Measurements from ENCODE around the gene WWTR1. TPM values are rescaled to one million over a fixed set of nuclear protein-coding genes. Genes with fewer than 3 reads are reported as not detected.

The WWTR1 gene
- polyA plus RNA-seq, 2 donors, result 29.2 to 31.2 TPM

DNA sequence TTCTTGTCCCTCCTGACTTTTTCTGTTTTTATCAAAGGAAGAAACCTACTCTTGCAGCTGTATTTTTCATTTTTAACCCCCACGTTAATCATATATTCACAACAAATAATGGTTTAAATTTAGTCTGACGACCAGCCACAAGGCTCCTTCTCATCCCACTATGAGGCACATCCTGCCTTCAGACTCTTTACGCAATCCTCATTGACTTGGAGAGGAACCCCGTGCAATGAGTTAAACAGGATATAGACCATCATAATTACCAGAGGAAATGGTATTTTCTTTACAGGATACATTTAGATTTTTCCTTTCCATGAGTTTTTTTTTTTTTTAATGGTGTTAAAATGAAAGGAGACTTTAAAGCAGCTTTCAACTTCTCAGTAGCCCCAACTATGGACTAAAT lies 68.5 kb downstream of the WWTR1 start:
- 48 to 49% methylated on average over 4 of the region's 4 CpGs for WGBS, 2 donors
- peaks cover 0 to 5% of the 10 kb centered on the region in 2 donors for H3K4me1 ChIP-seq (ENCODE audit: control insufficient read depth in 2 of 2, insufficient read depth in 2 of 2, low read length in 1 of 2)

DNA sequence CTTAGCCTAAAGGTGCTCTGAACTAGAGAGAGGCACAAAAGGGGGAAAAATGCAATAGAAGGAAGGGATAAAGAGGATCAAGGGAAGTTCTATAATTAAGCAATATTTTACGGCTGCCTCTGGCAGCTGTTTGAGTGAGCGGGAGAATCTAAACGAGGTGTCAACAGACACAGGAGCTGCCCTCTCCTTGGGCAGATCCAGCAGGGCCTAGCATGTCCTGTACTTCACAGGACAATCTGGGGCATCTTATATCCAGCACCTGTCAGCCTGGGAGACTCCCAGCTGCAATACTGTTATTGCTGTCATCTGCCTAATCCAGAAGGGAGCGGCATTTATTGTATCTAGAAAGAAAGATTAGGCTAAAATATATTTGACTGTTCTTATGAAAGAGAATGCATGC lies 68.9 kb downstream of the WWTR1 start:
- H3K27me3 ChIP-seq (ENCODE audit: control insufficient read depth in 1 of 2, insufficient read depth in 2 of 2, low read length in 2 of 2), result no peaks in the 10 kb centered on the region
- H3K4me1 ChIP-seq (ENCODE audit: control insufficient read depth in 2 of 2, insufficient read depth in 2 of 2, low read length in 1 of 2), result peaks cover 0 to 5% of the 10 kb centered on the region in 2 donors
- whole genome bisulfite sequencing, 2 donors, result 41 to 50% methylated on average over 4 of the region's 4 CpGs
- H3K36me3 ChIP-seq (ENCODE audit: control insufficient read depth in 2 of 2, insufficient read depth in 2 of 2, low read length in 1 of 2), result no peaks in the 10 kb centered on the region
- no peak overlapping the region for H3K4me3 ChIP-seq (ENCODE audit: low read depth in 1 of 2, low read length in 2 of 2)
- H3K9me3 ChIP-seq (ENCODE audit: control insufficient read depth in 2 of 2, insufficient read depth in 1 of 2, low read depth in 1 of 2, low read length in 1 of 2), result no peaks in the 10 kb centered on the region
- H3K27ac ChIP-seq (ENCODE audit: low read depth in 2 of 2, low read length in 1 of 2), result peak overlapping the region; percentile 6 to 33

More for the DNA sequence above, 68.5 kb downstream of the WWTR1 start:
- Histone ChIP-seq H3K27me3 (ENCODE audit: control insufficient read depth in 1 of 2, insufficient read depth in 2 of 2, low read length in 2 of 2) (no peaks in the 10 kb centered on the region), H3K36me3 (ENCODE audit: control insufficient read depth in 2 of 2, insufficient read depth in 2 of 2, low read length in 1 of 2) (no peaks in the 10 kb centered on the region), H3K9me3 (ENCODE audit: control insufficient read depth in 2 of 2, insufficient read depth in 1 of 2, low read depth in 1 of 2, low read length in 1 of 2) (no peaks in the 10 kb centered on the region), H3K27ac (ENCODE audit: low read depth in 2 of 2, low read length in 1 of 2) (no peak overlapping the region), H3K4me3 (ENCODE audit: low read depth in 1 of 2, low read length in 2 of 2) (no peak overlapping the region)

DNA sequence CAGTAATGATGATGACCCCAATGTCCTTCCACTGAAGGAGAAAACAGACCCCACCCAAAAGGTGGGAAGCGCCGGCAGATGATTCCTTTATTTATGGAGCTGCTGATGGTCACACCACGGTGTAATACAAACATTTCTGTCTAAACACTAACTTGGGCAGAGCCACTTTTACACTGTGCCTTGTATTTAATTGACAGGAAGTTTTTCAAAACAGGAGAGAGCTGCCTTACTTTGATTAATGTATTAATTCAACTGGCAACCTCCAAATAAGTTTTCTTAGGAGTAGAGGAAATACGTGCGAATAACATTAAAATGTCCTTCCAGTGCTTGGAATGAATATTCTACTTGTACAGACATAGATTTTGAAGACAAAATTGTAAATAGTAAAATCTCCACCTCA lies 70.4 kb downstream of the WWTR1 start:
- peaks cover 0 to 5% of the 10 kb centered on the region in 2 donors for H3K4me1 ChIP-seq (ENCODE audit: control insufficient read depth in 2 of 2, insufficient read depth in 2 of 2, low read length in 1 of 2)
- no peak overlapping the region for H3K27ac ChIP-seq (ENCODE audit: low read depth in 2 of 2, low read length in 1 of 2)
- no peaks in the 10 kb centered on the region for H3K27me3 ChIP-seq (ENCODE audit: control insufficient read depth in 1 of 2, insufficient read depth in 2 of 2, low read length in 2 of 2)
- H3K4me3 ChIP-seq (ENCODE audit: low read depth in 1 of 2, low read length in 2 of 2), result no peak overlapping the region
- no peaks in the 10 kb centered on the region for H3K9me3 ChIP-seq (ENCODE audit: control insufficient read depth in 2 of 2, insufficient read depth in 1 of 2, low read depth in 1 of 2, low read length in 1 of 2)
- H3K36me3 ChIP-seq (ENCODE audit: control insufficient read depth in 2 of 2, insufficient read depth in 2 of 2, low read length in 1 of 2), result no peaks in the 10 kb centered on the region
- 53 to 63% methylated on average over 5 of the region's 5 CpGs for WGBS, 2 donors

DNA sequence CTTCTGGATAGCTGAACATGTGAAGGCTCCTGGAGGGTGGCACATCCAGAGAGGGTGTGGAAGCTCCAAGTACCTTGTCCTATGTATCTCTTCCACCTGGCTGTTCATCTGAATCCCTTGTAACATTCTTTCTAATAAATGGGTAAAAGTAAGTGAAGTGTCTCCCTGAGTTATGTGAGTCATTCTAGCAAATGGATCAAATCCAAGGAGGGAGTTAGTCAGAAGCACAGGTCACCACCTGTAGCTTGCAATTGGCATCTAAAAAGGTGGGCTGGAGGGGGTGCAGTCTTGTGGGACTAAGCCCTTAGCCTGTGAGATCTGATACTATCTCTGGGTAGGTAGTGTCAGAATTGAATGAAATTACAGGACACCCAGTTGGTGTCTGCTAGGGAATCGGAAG lies 71.0 kb downstream of the WWTR1 start:
- Histone ChIP-seq H3K27ac (ENCODE audit: low read depth in 2 of 2, low read length in 1 of 2) (peak overlapping the region in 1 of 2 donors; percentile 1), H3K36me3 (ENCODE audit: control insufficient read depth in 2 of 2, insufficient read depth in 2 of 2, low read length in 1 of 2) (no peaks in the 10 kb centered on the region), H3K9me3 (ENCODE audit: control insufficient read depth in 2 of 2, insufficient read depth in 1 of 2, low read depth in 1 of 2, low read length in 1 of 2) (no peaks in the 10 kb centered on the region), H3K4me1 (ENCODE audit: control insufficient read depth in 2 of 2, insufficient read depth in 2 of 2, low read length in 1 of 2) (peaks cover 0 to 5% of the 10 kb centered on the region in 2 donors), H3K4me3 (ENCODE audit: low read depth in 1 of 2, low read length in 2 of 2) (no peak overlapping the region), H3K27me3 (ENCODE audit: control insufficient read depth in 1 of 2, insufficient read depth in 2 of 2, low read length in 2 of 2) (no peaks in the 10 kb centered on the region)
- 71 to 75% methylated on average over 1 of the region's 1 CpG for WGBS, 2 donors

DNA sequence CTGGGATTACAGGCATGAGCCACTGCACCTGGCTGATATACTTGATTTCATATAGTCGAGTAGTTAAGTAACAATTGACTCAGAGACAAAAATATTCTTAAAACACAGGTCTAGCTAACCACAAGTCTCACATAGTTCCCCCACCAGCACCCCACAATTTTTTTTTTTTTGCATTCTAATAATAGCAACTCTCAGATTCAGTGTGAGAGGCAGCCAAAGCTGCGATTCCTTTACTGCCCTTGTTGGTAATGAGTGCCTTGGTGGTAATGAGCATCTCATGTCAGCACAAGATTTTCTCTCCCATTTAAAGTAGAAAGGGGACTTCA lies 72.5 kb downstream of the WWTR1 start:
- Histone ChIP-seq H3K4me3 (ENCODE audit: low read depth in 1 of 2, low read length in 2 of 2) (no peak overlapping the region), H3K36me3 (ENCODE audit: control insufficient read depth in 2 of 2, insufficient read depth in 2 of 2, low read length in 1 of 2) (no peaks in the 10 kb centered on the region), H3K27me3 (ENCODE audit: control insufficient read depth in 1 of 2, insufficient read depth in 2 of 2, low read length in 2 of 2) (no peaks in the 10 kb centered on the region), H3K27ac (ENCODE audit: low read depth in 2 of 2, low read length in 1 of 2) (no peak overlapping the region), H3K4me1 (ENCODE audit: control insufficient read depth in 2 of 2, insufficient read depth in 2 of 2, low read length in 1 of 2) (peaks cover 0 to 11% of the 10 kb centered on the region in 2 donors), H3K9me3 (ENCODE audit: control insufficient read depth in 2 of 2, insufficient read depth in 1 of 2, low read depth in 1 of 2, low read length in 1 of 2) (no peaks in the 10 kb centered on the region)
- WGBS, 2 donors, result 55 to 61% methylated on average over 2 of the region's 2 CpGs

DNA sequence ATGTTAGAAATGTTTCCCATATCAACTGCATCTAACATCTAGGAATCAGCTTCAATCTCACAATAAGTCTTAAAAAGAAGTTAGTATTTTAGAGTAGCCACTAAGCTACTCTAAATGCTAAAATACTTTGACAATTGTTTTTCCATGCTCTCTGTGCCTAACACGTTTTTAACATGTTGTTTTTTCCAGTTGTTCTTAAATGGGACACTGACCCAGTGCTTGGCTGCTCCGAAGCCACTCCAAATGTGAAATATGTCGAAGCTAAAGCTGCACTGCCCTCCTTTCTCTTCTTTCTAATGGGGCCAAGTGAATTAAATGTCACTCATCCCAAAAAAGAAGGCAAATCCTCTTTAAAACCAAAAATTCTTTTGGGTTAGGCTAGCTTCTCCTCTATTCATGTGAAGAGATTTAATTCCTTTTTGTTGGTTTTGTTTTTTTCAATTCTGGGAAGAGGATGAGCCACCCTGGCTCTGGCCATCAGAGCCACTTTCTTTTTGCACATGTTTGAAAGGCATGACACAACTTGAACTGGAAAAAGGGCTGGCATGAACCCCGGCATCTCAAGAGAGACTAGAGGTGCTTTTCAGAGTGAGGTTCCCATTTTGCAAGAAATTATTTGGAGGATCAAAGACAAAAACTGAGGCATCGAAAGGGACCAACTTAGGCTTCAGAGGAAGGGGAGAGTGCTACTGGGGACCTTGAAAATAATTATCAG lies 73.7 kb downstream of the WWTR1 start:
- H3K36me3 ChIP-seq (ENCODE audit: control insufficient read depth in 2 of 2, insufficient read depth in 2 of 2, low read length in 1 of 2), result no peaks in the 10 kb centered on the region
- H3K27ac ChIP-seq (ENCODE audit: low read depth in 2 of 2, low read length in 1 of 2), result peak overlapping the region in 1 of 2 donors; percentile 60
- WGBS, 2 donors, result 33 to 57% methylated on average over 5 of the region's 5 CpGs
- peaks cover 0 to 14% of the 10 kb centered on the region in 2 donors for H3K4me1 ChIP-seq (ENCODE audit: control insufficient read depth in 2 of 2, insufficient read depth in 2 of 2, low read length in 1 of 2)
- no peaks in the 10 kb centered on the region for H3K27me3 ChIP-seq (ENCODE audit: control insufficient read depth in 1 of 2, insufficient read depth in 2 of 2, low read length in 2 of 2)
- H3K9me3 ChIP-seq (ENCODE audit: control insufficient read depth in 2 of 2, insufficient read depth in 1 of 2, low read depth in 1 of 2, low read length in 1 of 2), result no peaks in the 10 kb centered on the region
- H3K4me3 ChIP-seq (ENCODE audit: low read depth in 1 of 2, low read length in 2 of 2), result no peak overlapping the region

DNA sequence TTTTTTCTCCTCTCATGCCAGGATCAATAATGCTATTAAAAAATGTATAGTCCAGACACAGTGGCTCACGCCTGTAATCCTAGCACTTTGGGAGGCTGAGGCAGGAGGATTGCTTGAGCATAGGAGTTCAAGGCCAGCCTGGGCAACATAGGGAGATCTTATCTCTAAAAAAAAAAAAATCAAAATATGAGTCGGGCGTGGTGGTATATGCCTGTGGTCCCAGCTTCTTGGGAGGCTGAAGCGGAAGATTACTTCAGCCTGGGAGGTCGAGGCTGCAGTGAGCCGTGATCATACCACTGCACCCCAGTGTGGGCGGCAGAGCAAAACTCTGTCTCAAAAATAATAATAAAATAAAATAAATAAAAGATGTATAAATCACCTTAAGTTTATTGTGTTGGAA lies 75.4 kb downstream of the WWTR1 start:
- H3K4me1 ChIP-seq (ENCODE audit: control insufficient read depth in 2 of 2, insufficient read depth in 2 of 2, low read length in 1 of 2), result peaks cover 0 to 14% of the 10 kb centered on the region in 2 donors
- no peak overlapping the region for H3K27ac ChIP-seq (ENCODE audit: low read depth in 2 of 2, low read length in 1 of 2)
- no peaks in the 10 kb centered on the region for H3K9me3 ChIP-seq (ENCODE audit: control insufficient read depth in 2 of 2, insufficient read depth in 1 of 2, low read depth in 1 of 2, low read length in 1 of 2)
- WGBS, 2 donors, result 75% methylated on average over 7 of the region's 7 CpGs
- no peak overlapping the region for H3K4me3 ChIP-seq (ENCODE audit: low read depth in 1 of 2, low read length in 2 of 2)
- no peaks in the 10 kb centered on the region for H3K27me3 ChIP-seq (ENCODE audit: control insufficient read depth in 1 of 2, insufficient read depth in 2 of 2, low read length in 2 of 2)
- no peaks in the 10 kb centered on the region for H3K36me3 ChIP-seq (ENCODE audit: control insufficient read depth in 2 of 2, insufficient read depth in 2 of 2, low read length in 1 of 2)

DNA sequence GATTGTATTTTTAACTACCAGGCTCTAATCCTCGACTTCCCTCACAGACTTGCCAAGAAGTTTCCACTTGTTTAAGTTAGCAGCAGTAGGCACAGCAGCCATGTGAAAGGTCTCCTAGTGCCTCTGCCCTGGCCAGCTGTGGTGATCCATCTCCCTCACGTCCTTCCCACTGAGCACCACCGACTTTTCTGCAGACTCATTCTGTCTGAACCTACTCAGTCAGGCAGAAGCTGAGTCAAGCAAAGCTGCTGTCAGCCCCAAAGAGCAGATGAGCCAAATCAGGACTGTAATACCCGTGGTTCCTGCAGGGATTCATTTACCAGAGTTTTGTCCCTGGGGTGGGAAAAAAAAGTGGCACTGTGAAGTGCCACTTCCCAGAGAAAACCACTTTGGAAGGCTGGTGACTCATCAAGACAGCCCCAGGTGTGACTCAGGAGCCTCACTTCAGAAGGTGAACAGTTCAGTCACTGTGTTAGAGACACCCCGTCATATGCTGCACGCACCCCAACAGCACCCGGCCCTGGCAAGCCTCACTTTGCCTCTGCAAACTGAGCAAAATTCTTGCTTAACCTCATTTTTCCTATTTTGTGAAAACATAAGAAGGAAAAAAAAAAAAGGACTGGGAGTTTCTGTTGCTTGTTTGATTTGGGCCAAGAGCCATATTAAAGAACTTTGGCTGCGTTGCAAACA lies 76.0 kb downstream of the WWTR1 start:
- 13 to 21% methylated on average over 8 of the region's 8 CpGs for WGBS, 2 donors
- Histone ChIP-seq H3K4me3 (ENCODE audit: low read depth in 1 of 2, low read length in 2 of 2) (no peak overlapping the region), H3K4me1 (ENCODE audit: control insufficient read depth in 2 of 2, insufficient read depth in 2 of 2, low read length in 1 of 2) (peaks cover 0 to 12% of the 10 kb centered on the region in 2 donors), H3K9me3 (ENCODE audit: control insufficient read depth in 2 of 2, insufficient read depth in 1 of 2, low read depth in 1 of 2, low read length in 1 of 2) (no peaks in the 10 kb centered on the region), H3K27me3 (ENCODE audit: control insufficient read depth in 1 of 2, insufficient read depth in 2 of 2, low read length in 2 of 2) (no peaks in the 10 kb centered on the region), H3K27ac (ENCODE audit: low read depth in 2 of 2, low read length in 1 of 2) (peak overlapping the region; percentile 72), H3K36me3 (ENCODE audit: control insufficient read depth in 2 of 2, insufficient read depth in 2 of 2, low read length in 1 of 2) (no peaks in the 10 kb centered on the region)

DNA sequence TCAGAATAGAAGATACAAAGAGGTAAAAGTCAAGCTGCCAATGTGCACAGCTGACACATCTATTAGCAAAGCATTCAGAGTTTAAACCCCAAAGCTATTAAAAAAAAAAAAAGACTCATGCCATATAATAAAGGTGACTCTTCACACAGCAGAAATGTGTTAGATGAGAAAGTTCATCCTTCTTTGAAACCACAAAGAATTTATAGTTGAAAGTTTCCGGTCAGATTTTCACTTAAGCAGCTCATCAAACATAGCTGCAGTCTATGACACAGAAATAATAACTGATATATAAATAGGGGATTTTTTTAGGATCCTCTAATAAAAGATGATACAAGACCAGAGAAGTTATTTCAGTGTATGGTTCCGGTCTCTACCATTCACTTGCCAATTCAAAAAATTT lies 76.6 kb downstream of the WWTR1 start:
- Histone ChIP-seq H3K9me3 (ENCODE audit: control insufficient read depth in 2 of 2, insufficient read depth in 1 of 2, low read depth in 1 of 2, low read length in 1 of 2) (no peaks in the 10 kb centered on the region), H3K4me3 (ENCODE audit: low read depth in 1 of 2, low read length in 2 of 2) (no peak overlapping the region), H3K27me3 (ENCODE audit: control insufficient read depth in 1 of 2, insufficient read depth in 2 of 2, low read length in 2 of 2) (no peaks in the 10 kb centered on the region), H3K36me3 (ENCODE audit: control insufficient read depth in 2 of 2, insufficient read depth in 2 of 2, low read length in 1 of 2) (no peaks in the 10 kb centered on the region), H3K27ac (ENCODE audit: low read depth in 2 of 2, low read length in 1 of 2) (no peak overlapping the region), H3K4me1 (ENCODE audit: control insufficient read depth in 2 of 2, insufficient read depth in 2 of 2, low read length in 1 of 2) (peaks cover 0 to 8% of the 10 kb centered on the region in 2 donors)
- WGBS, 2 donors, result 26 to 39% methylated on average over 2 of the region's 2 CpGs

Measured in esophagus (tissue), 2 donors.